ENCODE measurements around the gene SRL. TPM values are rescaled to one million over a fixed set of nuclear protein-coding genes. Genes with fewer than 3 reads are reported as not detected.

Gene SRL
- total RNA-seq, 1 experiment from 2014 or later, result 0.11 TPM

DNA sequence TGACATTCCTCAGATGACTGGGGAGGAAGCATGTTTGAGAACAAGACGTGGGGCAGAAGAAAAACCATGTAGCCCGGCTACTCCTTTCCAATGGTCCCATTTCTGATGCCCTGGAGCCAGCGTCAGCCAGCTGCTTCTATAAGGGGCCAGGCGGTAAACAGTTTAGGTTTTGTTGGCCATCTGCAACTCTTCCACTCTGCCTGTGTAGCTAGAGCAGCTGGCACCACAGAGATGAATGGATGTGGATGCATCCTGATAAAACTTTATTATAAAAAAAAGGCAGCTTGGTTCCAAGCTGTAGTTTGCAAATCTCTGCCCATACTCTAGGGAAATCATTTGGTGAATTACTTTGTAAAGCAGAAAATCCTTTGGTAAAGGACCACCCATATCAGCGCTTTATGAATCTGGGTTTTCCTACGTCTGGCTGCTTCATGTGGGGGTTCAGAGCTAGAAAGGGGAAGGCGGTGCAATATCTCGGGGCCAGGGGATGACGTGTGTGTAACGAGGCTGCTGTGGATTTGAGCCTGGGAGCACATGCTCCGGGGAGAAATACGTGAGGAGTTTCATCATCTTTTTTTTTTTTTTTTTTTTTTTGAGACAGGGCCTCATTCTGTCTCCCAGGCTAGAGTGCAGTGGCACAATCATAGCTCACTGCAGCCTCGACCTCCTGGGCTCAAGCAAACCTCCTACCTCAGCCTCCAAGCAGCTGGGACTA, 3.4 kb upstream of the SRL start:
- Mint-ChIP-seq H3K36me3 (peaks cover 6% of the 10 kb centered on the region; the same call in 1 of the 2 replicates), H3K9me3 (peaks cover 11% of the 10 kb centered on the region), H3K4me1 (peaks cover 21% of the 10 kb centered on the region), H3K27me3 (ENCODE audit: low read depth) (no peaks in the 10 kb centered on the region; the same call in 1 of the 2 replicates), H3K27ac (no peak overlapping the region), H3K4me3 (no peak overlapping the region)
- ATAC-seq, result no peak
- DNase-seq (ENCODE audit: low spot score), result no peak
- TF ChIP-seq, protein P1, sequence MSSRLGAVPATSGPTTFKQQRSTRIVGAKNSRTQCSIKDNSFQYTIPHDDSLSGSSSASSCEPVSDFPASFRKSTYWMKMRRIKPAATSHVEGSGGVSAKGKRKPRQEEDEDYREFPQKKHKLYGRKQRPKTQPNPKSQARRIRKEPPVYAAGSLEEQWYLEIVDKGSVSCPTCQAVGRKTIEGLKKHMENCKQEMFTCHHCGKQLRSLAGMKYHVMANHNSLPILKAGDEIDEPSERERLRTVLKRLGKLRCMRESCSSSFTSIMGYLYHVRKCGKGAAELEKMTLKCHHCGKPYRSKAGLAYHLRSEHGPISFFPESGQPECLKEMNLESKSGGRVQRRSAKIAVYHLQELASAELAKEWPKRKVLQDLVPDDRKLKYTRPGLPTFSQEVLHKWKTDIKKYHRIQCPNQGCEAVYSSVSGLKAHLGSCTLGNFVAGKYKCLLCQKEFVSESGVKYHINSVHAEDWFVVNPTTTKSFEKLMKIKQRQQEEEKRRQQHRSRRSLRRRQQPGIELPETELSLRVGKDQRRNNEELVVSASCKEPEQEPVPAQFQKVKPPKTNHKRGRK (CRISPR knock-in tag; IDR thresholded peaks at IDR 0.05; ENCODE audit: borderline replicate concordance), result no peak
- TF ChIP-seq RORB (CRISPR knock-in tag; IDR thresholded peaks at IDR 0.05) (no peak), SMAD4 (CRISPR knock-in tag; IDR thresholded peaks at IDR 0.05) (no peak), SOX15 (CRISPR knock-in tag; IDR thresholded peaks at IDR 0.05) (no peak), JUN (CRISPR knock-in tag; IDR thresholded peaks at IDR 0.05) (no peak), ZNF423 (CRISPR knock-in tag; IDR thresholded peaks at IDR 0.05) (no peak), ZNF138 (CRISPR knock-in tag; conservative IDR thresholded peaks at IDR 0.05) (no peak), TEAD4 (CRISPR knock-in tag; IDR thresholded peaks at IDR 0.05) (no peak), NR2C2 (CRISPR knock-in tag; IDR thresholded peaks at IDR 0.05) (no peak), OVOL2 (CRISPR knock-in tag; IDR thresholded peaks at IDR 0.05; ENCODE audit: borderline replicate concordance) (no peak), NR1H2 (CRISPR knock-in tag; IDR thresholded peaks at IDR 0.05) (no peak), FOXP1 (CRISPR knock-in tag; IDR thresholded peaks at IDR 0.05; ENCODE audit: borderline replicate concordance) (no peak)
- TF ChIP-seq, protein P2, sequence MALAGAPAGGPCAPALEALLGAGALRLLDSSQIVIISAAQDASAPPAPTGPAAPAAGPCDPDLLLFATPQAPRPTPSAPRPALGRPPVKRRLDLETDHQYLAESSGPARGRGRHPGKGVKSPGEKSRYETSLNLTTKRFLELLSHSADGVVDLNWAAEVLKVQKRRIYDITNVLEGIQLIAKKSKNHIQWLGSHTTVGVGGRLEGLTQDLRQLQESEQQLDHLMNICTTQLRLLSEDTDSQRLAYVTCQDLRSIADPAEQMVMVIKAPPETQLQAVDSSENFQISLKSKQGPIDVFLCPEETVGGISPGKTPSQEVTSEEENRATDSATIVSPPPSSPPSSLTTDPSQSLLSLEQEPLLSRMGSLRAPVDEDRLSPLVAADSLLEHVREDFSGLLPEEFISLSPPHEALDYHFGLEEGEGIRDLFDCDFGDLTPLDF (CRISPR knock-in tag; IDR thresholded peaks at IDR 0.05), result no peak
- TF ChIP-seq, protein P3, sequence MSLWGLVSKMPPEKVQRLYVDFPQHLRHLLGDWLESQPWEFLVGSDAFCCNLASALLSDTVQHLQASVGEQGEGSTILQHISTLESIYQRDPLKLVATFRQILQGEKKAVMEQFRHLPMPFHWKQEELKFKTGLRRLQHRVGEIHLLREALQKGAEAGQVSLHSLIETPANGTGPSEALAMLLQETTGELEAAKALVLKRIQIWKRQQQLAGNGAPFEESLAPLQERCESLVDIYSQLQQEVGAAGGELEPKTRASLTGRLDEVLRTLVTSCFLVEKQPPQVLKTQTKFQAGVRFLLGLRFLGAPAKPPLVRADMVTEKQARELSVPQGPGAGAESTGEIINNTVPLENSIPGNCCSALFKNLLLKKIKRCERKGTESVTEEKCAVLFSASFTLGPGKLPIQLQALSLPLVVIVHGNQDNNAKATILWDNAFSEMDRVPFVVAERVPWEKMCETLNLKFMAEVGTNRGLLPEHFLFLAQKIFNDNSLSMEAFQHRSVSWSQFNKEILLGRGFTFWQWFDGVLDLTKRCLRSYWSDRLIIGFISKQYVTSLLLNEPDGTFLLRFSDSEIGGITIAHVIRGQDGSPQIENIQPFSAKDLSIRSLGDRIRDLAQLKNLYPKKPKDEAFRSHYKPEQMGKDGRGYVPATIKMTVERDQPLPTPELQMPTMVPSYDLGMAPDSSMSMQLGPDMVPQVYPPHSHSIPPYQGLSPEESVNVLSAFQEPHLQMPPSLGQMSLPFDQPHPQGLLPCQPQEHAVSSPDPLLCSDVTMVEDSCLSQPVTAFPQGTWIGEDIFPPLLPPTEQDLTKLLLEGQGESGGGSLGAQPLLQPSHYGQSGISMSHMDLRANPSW (CRISPR knock-in tag; conservative IDR thresholded peaks at IDR 0.05; ENCODE audit: low read depth), result no peak
- TF ChIP-seq, protein P4, sequence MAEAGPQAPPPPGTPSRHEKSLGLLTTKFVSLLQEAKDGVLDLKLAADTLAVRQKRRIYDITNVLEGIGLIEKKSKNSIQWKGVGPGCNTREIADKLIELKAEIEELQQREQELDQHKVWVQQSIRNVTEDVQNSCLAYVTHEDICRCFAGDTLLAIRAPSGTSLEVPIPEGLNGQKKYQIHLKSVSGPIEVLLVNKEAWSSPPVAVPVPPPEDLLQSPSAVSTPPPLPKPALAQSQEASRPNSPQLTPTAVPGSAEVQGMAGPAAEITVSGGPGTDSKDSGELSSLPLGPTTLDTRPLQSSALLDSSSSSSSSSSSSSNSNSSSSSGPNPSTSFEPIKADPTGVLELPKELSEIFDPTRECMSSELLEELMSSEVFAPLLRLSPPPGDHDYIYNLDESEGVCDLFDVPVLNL (CRISPR knock-in tag; IDR thresholded peaks at IDR 0.05; ENCODE audit: borderline replicate concordance, low read depth), result no peak
- TF ChIP-seq, protein P5, sequence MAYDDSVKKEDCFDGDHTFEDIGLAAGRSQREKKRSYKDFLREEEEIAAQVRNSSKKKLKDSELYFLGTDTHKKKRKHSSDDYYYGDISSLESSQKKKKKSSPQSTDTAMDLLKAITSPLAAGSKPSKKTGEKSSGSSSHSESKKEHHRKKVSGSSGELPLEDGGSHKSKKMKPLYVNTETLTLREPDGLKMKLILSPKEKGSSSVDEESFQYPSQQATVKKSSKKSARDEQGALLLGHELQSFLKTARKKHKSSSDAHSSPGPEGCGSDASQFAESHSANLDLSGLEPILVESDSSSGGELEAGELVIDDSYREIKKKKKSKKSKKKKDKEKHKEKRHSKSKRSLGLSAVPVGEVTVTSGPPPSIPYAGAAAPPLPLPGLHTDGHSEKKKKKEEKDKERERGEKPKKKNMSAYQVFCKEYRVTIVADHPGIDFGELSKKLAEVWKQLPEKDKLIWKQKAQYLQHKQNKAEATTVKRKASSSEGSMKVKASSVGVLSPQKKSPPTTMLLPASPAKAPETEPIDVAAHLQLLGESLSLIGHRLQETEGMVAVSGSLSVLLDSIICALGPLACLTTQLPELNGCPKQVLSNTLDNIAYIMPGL (CRISPR knock-in tag; IDR thresholded peaks at IDR 0.05), result no peak
- TF ChIP-seq, protein P6, sequence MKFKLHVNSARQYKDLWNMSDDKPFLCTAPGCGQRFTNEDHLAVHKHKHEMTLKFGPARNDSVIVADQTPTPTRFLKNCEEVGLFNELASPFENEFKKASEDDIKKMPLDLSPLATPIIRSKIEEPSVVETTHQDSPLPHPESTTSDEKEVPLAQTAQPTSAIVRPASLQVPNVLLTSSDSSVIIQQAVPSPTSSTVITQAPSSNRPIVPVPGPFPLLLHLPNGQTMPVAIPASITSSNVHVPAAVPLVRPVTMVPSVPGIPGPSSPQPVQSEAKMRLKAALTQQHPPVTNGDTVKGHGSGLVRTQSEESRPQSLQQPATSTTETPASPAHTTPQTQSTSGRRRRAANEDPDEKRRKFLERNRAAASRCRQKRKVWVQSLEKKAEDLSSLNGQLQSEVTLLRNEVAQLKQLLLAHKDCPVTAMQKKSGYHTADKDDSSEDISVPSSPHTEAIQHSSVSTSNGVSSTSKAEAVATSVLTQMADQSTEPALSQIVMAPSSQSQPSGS (CRISPR knock-in tag; IDR thresholded peaks at IDR 0.05; ENCODE audit: borderline replicate concordance, low read depth), result no peak
- TF ChIP-seq, protein P7, sequence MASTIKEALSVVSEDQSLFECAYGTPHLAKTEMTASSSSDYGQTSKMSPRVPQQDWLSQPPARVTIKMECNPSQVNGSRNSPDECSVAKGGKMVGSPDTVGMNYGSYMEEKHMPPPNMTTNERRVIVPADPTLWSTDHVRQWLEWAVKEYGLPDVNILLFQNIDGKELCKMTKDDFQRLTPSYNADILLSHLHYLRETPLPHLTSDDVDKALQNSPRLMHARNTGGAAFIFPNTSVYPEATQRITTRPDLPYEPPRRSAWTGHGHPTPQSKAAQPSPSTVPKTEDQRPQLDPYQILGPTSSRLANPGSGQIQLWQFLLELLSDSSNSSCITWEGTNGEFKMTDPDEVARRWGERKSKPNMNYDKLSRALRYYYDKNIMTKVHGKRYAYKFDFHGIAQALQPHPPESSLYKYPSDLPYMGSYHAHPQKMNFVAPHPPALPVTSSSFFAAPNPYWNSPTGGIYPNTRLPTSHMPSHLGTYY (CRISPR knock-in tag; IDR thresholded peaks at IDR 0.05), result no peak
- TF ChIP-seq, protein P8, sequence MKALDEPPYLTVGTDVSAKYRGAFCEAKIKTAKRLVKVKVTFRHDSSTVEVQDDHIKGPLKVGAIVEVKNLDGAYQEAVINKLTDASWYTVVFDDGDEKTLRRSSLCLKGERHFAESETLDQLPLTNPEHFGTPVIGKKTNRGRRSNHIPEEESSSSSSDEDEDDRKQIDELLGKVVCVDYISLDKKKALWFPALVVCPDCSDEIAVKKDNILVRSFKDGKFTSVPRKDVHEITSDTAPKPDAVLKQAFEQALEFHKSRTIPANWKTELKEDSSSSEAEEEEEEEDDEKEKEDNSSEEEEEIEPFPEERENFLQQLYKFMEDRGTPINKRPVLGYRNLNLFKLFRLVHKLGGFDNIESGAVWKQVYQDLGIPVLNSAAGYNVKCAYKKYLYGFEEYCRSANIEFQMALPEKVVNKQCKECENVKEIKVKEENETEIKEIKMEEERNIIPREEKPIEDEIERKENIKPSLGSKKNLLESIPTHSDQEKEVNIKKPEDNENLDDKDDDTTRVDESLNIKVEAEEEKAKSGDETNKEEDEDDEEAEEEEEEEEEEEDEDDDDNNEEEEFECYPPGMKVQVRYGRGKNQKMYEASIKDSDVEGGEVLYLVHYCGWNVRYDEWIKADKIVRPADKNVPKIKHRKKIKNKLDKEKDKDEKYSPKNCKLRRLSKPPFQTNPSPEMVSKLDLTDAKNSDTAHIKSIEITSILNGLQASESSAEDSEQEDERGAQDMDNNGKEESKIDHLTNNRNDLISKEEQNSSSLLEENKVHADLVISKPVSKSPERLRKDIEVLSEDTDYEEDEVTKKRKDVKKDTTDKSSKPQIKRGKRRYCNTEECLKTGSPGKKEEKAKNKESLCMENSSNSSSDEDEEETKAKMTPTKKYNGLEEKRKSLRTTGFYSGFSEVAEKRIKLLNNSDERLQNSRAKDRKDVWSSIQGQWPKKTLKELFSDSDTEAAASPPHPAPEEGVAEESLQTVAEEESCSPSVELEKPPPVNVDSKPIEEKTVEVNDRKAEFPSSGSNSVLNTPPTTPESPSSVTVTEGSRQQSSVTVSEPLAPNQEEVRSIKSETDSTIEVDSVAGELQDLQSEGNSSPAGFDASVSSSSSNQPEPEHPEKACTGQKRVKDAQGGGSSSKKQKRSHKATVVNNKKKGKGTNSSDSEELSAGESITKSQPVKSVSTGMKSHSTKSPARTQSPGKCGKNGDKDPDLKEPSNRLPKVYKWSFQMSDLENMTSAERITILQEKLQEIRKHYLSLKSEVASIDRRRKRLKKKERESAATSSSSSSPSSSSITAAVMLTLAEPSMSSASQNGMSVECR (CRISPR knock-in tag; IDR thresholded peaks at IDR 0.05; ENCODE audit: borderline replicate concordance), result no peak
- CTCF ChIA-PET, result interaction anchor here (0.6 to 4.9 kb wide), 10 partner anchors 8 to 306 kb away, joined by 3 to 30 read pairs (median 4); no protein-coding TSS in a partner anchor
- POLR2A ChIA-PET, result interaction anchor here (1.3 kb wide), 1 partner anchor 9 kb away, joined by 3 read pairs; no protein-coding TSS in a partner anchor
